Fibroblast of villous mesenchyme (primary cell): ENCODE measurements around the gene ACVR2B. TPM values are rescaled to one million over a fixed set of nuclear protein-coding genes. Genes with fewer than 3 reads are reported as not detected.
A peak's percentile ranks its signal among the peaks of the same experiment; 100 is the strongest.

Experiments used
- DNase-seq: peaks from one replicate; pipeline ENCODE4 v3.0.0-alpha.2; 2010; ENCODE audit warnings: low read depth
- H3K4me3 ChIP-seq: 2 replicates; pipeline ENCODE4 v1.5.1; 2011; ENCODE audit warnings: low read depth, mild to moderate bottlenecking, low read length
- CTCF ChIP-seq: IDR thresholded peaks from 2 replicates; pipeline ENCODE4 v1.5.1; 2012; ENCODE audit warnings: low read depth, mild to moderate bottlenecking, low read length; ENCODE audit not compliant: insufficient read depth
- total RNA-seq: library from RNA; depleted of rRNA; stranded (reverse); fragments of >200 nt; gene quantifications from 2 replicates; pipeline ENCODE4 v1.2.3, GENCODE V29; 2012

Gene ACVR2B
- total RNA-seq, 1 donor = 1.3 TPM

DNA sequence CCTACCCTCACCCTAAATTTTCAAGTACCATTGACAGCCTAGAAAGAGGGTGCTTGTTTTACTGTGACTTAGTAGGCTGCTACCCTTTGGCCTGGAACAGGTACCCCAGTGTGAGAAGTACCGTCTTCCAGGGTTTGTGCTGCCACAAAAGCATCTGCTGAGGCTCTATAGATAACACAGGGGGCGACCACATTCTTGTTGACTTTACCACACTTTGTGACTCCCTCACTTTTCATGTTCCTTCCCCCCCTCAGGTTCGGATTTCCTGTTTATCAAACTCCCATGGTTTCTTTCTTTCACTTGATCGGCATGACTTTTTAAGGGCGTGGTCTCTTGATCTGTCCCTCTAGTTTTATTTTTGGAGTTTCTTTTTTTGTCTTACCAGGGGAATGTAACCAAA is 66.0 kb downstream of the ACVR2B start:
- H3K4me3 ChIP-seq = no peak overlapping the region
- DNase-seq = no peak
- TF ChIP-seq CTCF = no peak

DNA sequence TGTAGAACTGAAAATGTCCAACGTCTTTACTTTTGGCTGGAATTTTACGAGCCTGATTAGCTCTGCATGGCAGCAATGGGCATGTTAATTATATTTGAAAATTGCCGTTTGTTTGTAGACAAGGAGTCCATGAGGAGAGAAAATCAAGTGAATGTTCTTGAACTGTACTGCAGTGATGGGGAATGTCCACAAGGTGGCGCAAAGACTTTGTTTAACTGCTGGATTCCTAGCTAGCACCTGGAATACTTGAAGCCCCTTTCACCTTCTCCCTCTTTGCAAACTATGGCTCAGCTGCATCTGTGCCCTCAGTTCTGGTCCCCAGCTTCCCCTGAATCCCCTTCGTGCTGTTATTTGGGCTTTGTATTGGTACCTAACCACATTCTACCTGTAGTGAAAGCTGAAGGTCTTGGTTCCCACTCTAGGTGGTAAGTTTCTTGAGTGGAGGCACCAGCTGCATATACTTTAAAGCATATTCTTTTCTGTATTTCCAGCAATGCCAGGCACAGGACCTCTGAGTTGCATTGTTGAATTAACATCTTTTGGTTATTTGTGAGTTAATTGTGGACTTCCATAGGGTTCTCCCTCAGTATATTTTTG is 67.8 kb downstream of the ACVR2B start:
- TF ChIP-seq CTCF = peak; percentile 90
- H3K4me3 ChIP-seq = no peak overlapping the region
- peak; percentile 74 for DNase-seq

DNA sequence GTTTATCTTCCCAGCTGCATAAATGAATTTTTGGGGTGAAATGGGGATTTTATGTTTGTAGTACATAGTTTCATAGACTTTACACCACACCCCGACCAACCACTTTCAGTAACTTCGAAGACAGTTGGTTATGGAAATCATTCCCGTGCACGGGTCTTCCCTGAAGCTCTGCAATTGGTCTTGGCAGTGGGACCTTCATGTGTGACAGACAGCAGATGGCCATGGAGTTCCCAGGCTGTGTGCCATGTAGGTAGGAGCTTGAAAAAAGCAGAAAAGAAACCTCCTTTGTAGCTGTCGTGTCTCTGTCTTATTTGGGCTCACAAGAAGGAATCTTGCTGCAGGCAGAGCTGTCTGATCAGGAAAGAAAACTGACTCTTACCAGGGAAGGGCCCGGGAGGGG is 68.3 kb downstream of the ACVR2B start:
- DNase-seq = no peak
- H3K4me3 ChIP-seq = no peak overlapping the region
- no peak for TF ChIP-seq CTCF

- no peak for DNase-seq
- TF ChIP-seq CTCF = no peak
- no peak overlapping the region for H3K4me3 ChIP-seq
Measured at GRCh38 chr3:38524141-38524739, 70.5 kb downstream of the ACVR2B start.

DNA sequence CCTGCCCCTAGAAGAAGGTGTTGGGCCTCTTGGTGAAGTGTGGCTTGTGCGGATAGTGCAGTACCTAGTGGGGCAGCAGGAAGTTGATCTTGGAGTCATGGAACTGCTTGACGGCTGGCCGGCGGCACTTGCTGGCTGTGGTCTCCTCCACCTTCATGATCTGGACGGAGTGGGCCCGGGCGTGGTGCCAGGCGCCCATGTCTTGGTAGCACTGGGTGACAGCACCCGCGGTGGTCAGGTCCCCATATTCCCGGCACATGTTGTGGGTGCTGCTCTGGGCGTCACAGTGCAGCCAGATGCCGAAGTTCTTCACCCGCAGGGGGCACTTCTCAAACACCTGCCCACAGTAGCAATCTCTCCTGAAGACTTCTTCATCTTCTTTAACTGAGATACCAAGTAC is 73.1 kb downstream of the ACVR2B start:
- H3K4me3 ChIP-seq = no peak overlapping the region
- no peak for DNase-seq
- no peak for TF ChIP-seq CTCF

DNA sequence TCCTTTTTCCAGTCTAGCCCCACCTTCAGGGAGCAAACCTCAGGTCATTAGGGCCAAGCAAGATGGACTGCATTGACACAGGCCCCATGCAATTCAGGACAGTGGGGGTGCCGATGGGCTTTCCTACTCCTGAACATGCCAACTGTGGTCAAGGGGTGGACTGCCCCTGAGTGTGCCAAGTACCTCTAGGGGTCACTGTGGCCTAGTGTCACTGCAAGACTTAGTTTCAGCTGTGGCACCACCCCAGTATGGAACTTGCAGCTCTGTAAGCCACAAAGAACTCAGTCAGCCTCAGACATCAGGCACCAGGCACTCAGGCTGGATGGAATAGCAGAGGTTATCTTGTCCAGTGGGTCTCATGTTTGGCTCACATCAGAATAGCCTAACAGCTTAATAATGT is 74.8 kb downstream of the ACVR2B start:
- no peak for DNase-seq
- H3K4me3 ChIP-seq = no peak overlapping the region
- TF ChIP-seq CTCF = no peak

DNA sequence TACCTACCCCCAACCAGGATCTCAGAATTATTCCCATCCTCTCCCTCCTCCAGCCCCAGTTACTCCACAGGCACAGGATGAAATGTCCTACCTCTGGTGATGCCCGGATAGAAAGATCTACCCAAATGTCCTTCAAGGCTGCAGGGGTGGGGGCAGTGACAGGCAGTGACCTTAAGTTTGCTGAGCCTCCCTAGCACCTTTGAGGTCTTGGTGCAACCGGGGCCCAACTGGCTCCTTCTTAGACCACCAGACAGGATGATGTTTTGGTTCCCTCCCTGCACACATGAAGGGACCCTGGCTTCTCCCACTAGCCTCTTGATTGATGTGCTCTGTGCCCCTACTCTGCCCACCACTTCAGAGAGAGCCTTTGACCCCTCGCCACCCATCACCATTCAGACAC is 78.8 kb downstream of the ACVR2B start:
- no peak for DNase-seq
- TF ChIP-seq CTCF = no peak
- no peak overlapping the region for H3K4me3 ChIP-seq
